Heart left ventricle (tissue), 13 donors: ENCODE data around the gene ING1.

Experiments
- POLR2A ChIP-seq, 2 donors: fragments of 450-650 bp; IDR thresholded peaks; one replicate each; pipeline ENCODE4 v1.6.1; 2017; ENCODE audit warnings: antibody characterized with exemption in 2 of 2, mild to moderate bottlenecking in 2 of 2, moderate library complexity in 2 of 2
- TF ChIP-seq, protein P1 (sequence below), 12 donors: fragments of 200-600 bp; sonication (generic) in 4 of 12; IDR thresholded peaks; one replicate each; pipeline versions ENCODE4 v1.5.0 to v1.8.0; 2018 to 2022; ENCODE audit warnings: antibody characterized with exemption in 12 of 12, mild to moderate bottlenecking in 5 of 12
- donor health status: ischemic (EF 13 %, LVEDD 7.1; RV severe dilation, severe dysfunction).
- donor health status: DM: no; HTN: yes; CAD: no.
- donor health status: DM: no; HTN: no; CAD: no.
- donor health status: ischemic (EF 25% LVEDD 6.9; RV normal size, moderate dysfunction).
- donor health status: ischemic (EF 25% LVEDD 5.7; RV mildly dilated, moderate dysfunction).
- donor health status: ischemic (EF 35%, LVEDD 5.7; RV mildly dilated, moderate dysfunction).
- donor health status: nonischemic (EF 11% LVEDD 7.7; RV severe dilation, severe dysfunction).
- donor health status: DM: yes; HTN: yes; CAD: no.
- donor health status: PGD.
- donor health status: ischemic (EF 29% LVEDD 5.4; RV normal size, mild dysfunction).
- donor health status: nonischemic (EF 23%, LVEDD 6.1; RV moderate dilation, normal function).

DNA sequence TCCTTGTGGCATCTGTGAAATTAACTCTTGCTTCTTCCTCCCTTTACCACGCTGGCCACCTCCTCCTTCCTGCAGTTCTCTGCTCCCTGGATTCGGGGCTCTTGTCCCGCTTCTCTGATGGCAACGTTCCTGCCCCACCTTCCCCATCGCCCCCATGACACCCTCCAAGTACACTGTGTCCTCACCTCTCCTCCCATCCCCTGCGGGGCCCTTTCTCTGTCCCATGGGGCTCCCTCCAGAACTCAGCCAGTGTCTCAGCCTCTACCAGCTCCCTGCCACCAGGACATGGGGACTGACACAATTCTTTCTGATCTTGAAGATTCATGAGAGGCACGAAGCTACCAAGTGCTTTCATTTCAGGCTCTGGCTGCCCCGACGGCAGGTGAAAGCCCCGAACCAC lies 16.7 kb upstream of the ING1 start:
- TF ChIP-seq, protein P1, sequence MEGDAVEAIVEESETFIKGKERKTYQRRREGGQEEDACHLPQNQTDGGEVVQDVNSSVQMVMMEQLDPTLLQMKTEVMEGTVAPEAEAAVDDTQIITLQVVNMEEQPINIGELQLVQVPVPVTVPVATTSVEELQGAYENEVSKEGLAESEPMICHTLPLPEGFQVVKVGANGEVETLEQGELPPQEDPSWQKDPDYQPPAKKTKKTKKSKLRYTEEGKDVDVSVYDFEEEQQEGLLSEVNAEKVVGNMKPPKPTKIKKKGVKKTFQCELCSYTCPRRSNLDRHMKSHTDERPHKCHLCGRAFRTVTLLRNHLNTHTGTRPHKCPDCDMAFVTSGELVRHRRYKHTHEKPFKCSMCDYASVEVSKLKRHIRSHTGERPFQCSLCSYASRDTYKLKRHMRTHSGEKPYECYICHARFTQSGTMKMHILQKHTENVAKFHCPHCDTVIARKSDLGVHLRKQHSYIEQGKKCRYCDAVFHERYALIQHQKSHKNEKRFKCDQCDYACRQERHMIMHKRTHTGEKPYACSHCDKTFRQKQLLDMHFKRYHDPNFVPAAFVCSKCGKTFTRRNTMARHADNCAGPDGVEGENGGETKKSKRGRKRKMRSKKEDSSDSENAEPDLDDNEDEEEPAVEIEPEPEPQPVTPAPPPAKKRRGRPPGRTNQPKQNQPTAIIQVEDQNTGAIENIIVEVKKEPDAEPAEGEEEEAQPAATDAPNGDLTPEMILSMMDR (IDR thresholded peaks at IDR 0.05) = no peak
- TF ChIP-seq POLR2A (IDR thresholded peaks at IDR 0.05) = no peak
